BLaER1 treated with 17β-estradiol and CSF1 and Interleukin-3, amounts not matched to agents 10 nM and 100 nM (cell line): ENCODE results near the gene ADGRA1.
"Not testable (repeated sequence)": the region's sequence is repeated elsewhere in the genome, so short reads cannot be mapped to it uniquely, and the experiment has no call there.

Source experiments
- H3K27ac ChIP-seq, 11 experiments: shearing (Covaris generic); formaldehyde crosslinking; 2 replicates each; pipeline ENCODE4 v1.8.1; 2022
- H3K27me3 ChIP-seq, 11 experiments: shearing (Covaris generic); formaldehyde crosslinking; 2 replicates each; pipeline ENCODE4 v1.8.1; 2022
- H3K36me3 ChIP-seq, 11 experiments: shearing (Covaris generic); formaldehyde crosslinking; 2 replicates each; pipeline ENCODE4 v1.8.1; 2022
- H3K4me1 ChIP-seq, 10 experiments: shearing (Covaris generic); formaldehyde crosslinking; 2 replicates each; pipeline ENCODE4 v1.8.1; 2022
- H3K4me2 ChIP-seq, 11 experiments: shearing (Covaris generic); formaldehyde crosslinking; 2 replicates each; pipeline ENCODE4 v1.8.1; 2022
- H3K4me3 ChIP-seq, 10 experiments: shearing (Covaris generic); formaldehyde crosslinking; 2 replicates each; pipeline ENCODE4 v1.8.1; 2022
- H3K9ac ChIP-seq, 11 experiments: shearing (Covaris generic); formaldehyde crosslinking; 2 replicates each; pipeline ENCODE4 v1.8.1; 2022
- H3K9me3 ChIP-seq, 11 experiments: shearing (Covaris generic); formaldehyde crosslinking; replicated peaks in 1 of 11; 2 replicates each; pipeline ENCODE4 v1.8.1; 2022
- H4K20me1 ChIP-seq, 11 experiments: shearing (Covaris generic); formaldehyde crosslinking; 2 replicates each; pipeline ENCODE4 v1.8.1; 2022
- Cebpa-rat ChIP-seq, 11 experiments: shearing (Covaris generic); IDR thresholded peaks; 2 replicates each; pipeline ENCODE4 v1.8.1; 2022

ADGRA1 gene

DNA sequence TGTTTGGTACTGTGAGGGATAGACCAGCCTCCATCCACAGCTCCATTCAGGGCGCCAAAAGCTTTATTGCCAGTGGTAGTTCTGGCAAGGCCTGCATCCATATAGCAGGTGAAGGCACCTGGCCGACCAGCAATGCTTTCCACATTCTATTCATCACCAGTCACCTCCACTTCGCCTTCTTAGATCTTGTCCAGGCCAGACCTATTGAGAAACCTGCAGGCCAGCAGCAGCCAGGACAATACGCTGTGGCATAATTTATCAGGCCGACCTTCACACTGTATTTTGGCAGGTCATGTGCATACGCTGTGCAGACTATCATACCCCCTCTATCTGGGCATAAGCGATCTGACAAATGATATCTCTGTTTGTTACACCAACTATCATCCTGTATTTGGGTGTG lies 57.0 kb downstream of the ADGRA1 start:
- peaks cover 0 to 23% (median 6%) of the 10 kb centered on the region in 11 experiments; a peak in 8 of 22 replicates for H4K20me1 ChIP-seq
- H3K27me3 ChIP-seq, result peaks cover 0 to 32% (median 0%) of the 10 kb centered on the region in 11 experiments; a peak in 6 of 22 replicates
- no peak overlapping the region; a peak in 2 of 22 replicates for H3K4me2 ChIP-seq
- TF ChIP-seq Cebpa-rat (IDR thresholded peaks at IDR 0.05), result no peak
- H3K9ac ChIP-seq, result no peak overlapping the region
- no peak overlapping the region for H3K27ac ChIP-seq
- peaks cover 36 to 47% (median 45%) of the 10 kb centered on the region in 10 experiments for H3K4me1 ChIP-seq
- H3K36me3 ChIP-seq, result no peaks in the 10 kb centered on the region
- H3K9me3 ChIP-seq, result peaks cover 10 to 29% (median 21%) of the 10 kb centered on the region in 11 experiments; a peak in 20 of 22 replicates
- H3K4me3 ChIP-seq, result no peak overlapping the region

DNA sequence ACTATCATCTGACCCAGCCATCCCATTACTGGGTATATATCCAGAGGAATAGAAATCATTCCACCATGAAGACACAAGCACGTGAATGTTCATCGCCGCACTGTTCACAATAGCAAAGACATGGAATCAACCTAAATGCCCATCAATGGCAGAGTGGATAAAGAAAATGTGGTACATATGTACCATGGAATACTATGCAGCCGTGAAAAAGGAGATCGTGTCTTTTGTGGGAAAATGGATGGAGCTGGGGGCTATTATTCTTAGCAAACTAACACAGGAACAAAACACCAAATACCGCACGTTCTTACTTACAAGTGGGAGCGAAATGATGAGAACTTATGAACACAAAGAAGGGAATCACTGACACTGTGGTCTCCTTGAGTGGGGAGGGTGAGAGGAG lies 62.5 kb downstream of the ADGRA1 start:
- no peak for TF ChIP-seq Cebpa-rat (IDR thresholded peaks at IDR 0.05)
- no peaks in the 10 kb centered on the region for H3K36me3 ChIP-seq
- H3K9me3 ChIP-seq, result peaks cover 10 to 35% (median 21%) of the 10 kb centered on the region in 11 experiments; a peak in 20 of 22 replicates
- peaks cover 0 to 5% (median 0%) of the 10 kb centered on the region in 11 experiments; a peak in 3 of 22 replicates for H3K27me3 ChIP-seq
- H3K4me2 ChIP-seq, result no peak overlapping the region
- H4K20me1 ChIP-seq, result no peaks in the 10 kb centered on the region; a peak in 1 of 22 replicates
- H3K4me1 ChIP-seq, result no peaks in the 10 kb centered on the region
- H3K27ac ChIP-seq, result no peak overlapping the region
- no peak overlapping the region for H3K9ac ChIP-seq
- H3K4me3 ChIP-seq, result no peak overlapping the region

DNA sequence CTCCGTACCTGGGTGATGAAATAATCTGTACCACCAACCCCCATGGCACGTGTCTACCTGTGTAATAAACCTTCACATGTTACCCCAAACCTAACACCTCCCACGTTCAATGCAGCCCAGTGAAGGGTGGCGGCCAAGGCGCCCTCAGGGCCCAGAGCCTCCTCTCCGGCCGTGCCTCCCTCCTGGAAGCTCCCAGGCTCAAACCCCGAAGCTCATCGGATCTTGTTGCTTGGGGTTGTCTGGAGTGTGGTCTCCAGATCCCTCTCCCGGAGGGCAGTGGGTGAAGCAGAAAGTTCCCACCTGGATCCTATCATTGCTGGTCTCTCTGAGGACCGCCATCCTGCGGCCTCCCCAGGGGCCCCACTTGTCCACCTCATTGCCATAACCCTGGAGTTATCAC lies 62.9 kb downstream of the ADGRA1 start:
- Histone ChIP-seq H3K9me3 (peaks cover 10 to 35% (median 21%) of the 10 kb centered on the region in 11 experiments; a peak in 20 of 22 replicates), H3K9ac (no peak overlapping the region), H3K4me2 (no peak overlapping the region), H3K36me3 (no peaks in the 10 kb centered on the region), H3K4me1 (no peaks in the 10 kb centered on the region), H3K4me3 (no peak overlapping the region), H3K27me3 (peaks cover 0 to 7% (median 0%) of the 10 kb centered on the region in 11 experiments; a peak in 3 of 22 replicates), H4K20me1 (no peaks in the 10 kb centered on the region; a peak in 1 of 22 replicates), H3K27ac (no peak overlapping the region)
- no peak for TF ChIP-seq Cebpa-rat (IDR thresholded peaks at IDR 0.05)

- not testable (repeated sequence) for H3K36me3 ChIP-seq, H3K27me3 ChIP-seq, H3K9ac ChIP-seq, H3K27ac ChIP-seq, H3K4me1 ChIP-seq, H3K4me2 ChIP-seq, H3K4me3 ChIP-seq, H4K20me1 ChIP-seq
- peaks cover 10 to 35% (median 21%) of the 10 kb centered on the region in 11 experiments; a peak in 20 of 22 replicates for H3K9me3 ChIP-seq
Measured at GRCh38 chr10:133151071-133151470, 63.3 kb downstream of the ADGRA1 start.

GRCh38 chr10:133151543-133151972 lies 63.8 kb downstream of the ADGRA1 start:
- peaks cover 0 to 7% (median 0%) of the 10 kb centered on the region in 11 experiments; a peak in 3 of 22 replicates for H3K27me3 ChIP-seq
- peaks cover 10 to 35% (median 21%) of the 10 kb centered on the region in 11 experiments; a peak in 20 of 22 replicates for H3K9me3 ChIP-seq
- no peak overlapping the region for H3K4me3 ChIP-seq
- no peaks in the 10 kb centered on the region; a peak in 1 of 22 replicates for H4K20me1 ChIP-seq
- no peaks in the 10 kb centered on the region for H3K4me1 ChIP-seq
- H3K36me3 ChIP-seq, result no peaks in the 10 kb centered on the region
- H3K4me2 ChIP-seq, result no peak overlapping the region
- no peak overlapping the region for H3K27ac ChIP-seq
- no peak overlapping the region for H3K9ac ChIP-seq
- TF ChIP-seq Cebpa-rat (IDR thresholded peaks at IDR 0.05), result no peak

- peaks cover 0 to 7% (median 3%) of the 10 kb centered on the region in 10 experiments; a peak in 11 of 20 replicates for H3K4me1 ChIP-seq
- no peak overlapping the region for H3K27ac ChIP-seq
- H4K20me1 ChIP-seq, result peaks cover 0 to 17% (median 8%) of the 10 kb centered on the region in 11 experiments; a peak in 9 of 22 replicates
- H3K9ac ChIP-seq, result no peak overlapping the region
- no peak for TF ChIP-seq Cebpa-rat (IDR thresholded peaks at IDR 0.05)
- no peak overlapping the region for H3K4me3 ChIP-seq
- peaks cover 0 to 8% (median 0%) of the 10 kb centered on the region in 11 experiments; a peak in 2 of 22 replicates for H3K9me3 ChIP-seq
- H3K27me3 ChIP-seq, result peaks cover 3 to 26% (median 11%) of the 10 kb centered on the region in 11 experiments; a peak in 15 of 22 replicates
- H3K36me3 ChIP-seq, result no peaks in the 10 kb centered on the region
- H3K4me2 ChIP-seq, result no peak overlapping the region
Measured at GRCh38 chr10:133154411-133154810, 66.7 kb downstream of the ADGRA1 start.

GRCh38 chr10:133154996-133155778 lies 67.5 kb downstream of the ADGRA1 start:
- no peak overlapping the region for H3K4me2 ChIP-seq
- H3K4me3 ChIP-seq, result no peak overlapping the region
- no peaks in the 10 kb centered on the region for H3K36me3 ChIP-seq
- H3K4me1 ChIP-seq, result peaks cover 0 to 10% (median 5%) of the 10 kb centered on the region in 10 experiments; a peak in 11 of 20 replicates
- TF ChIP-seq Cebpa-rat (IDR thresholded peaks at IDR 0.05), result no peak
- H3K9ac ChIP-seq, result no peak overlapping the region
- peaks cover 3 to 29% (median 14%) of the 10 kb centered on the region in 11 experiments; a peak in 15 of 22 replicates for H3K27me3 ChIP-seq
- no peak overlapping the region for H3K27ac ChIP-seq
- peaks cover 0 to 2% (median 0%) of the 10 kb centered on the region in 11 experiments; a peak in 2 of 22 replicates for H3K9me3 ChIP-seq
- peaks cover 0 to 19% (median 8%) of the 10 kb centered on the region in 11 experiments; a peak in 9 of 22 replicates for H4K20me1 ChIP-seq

DNA sequence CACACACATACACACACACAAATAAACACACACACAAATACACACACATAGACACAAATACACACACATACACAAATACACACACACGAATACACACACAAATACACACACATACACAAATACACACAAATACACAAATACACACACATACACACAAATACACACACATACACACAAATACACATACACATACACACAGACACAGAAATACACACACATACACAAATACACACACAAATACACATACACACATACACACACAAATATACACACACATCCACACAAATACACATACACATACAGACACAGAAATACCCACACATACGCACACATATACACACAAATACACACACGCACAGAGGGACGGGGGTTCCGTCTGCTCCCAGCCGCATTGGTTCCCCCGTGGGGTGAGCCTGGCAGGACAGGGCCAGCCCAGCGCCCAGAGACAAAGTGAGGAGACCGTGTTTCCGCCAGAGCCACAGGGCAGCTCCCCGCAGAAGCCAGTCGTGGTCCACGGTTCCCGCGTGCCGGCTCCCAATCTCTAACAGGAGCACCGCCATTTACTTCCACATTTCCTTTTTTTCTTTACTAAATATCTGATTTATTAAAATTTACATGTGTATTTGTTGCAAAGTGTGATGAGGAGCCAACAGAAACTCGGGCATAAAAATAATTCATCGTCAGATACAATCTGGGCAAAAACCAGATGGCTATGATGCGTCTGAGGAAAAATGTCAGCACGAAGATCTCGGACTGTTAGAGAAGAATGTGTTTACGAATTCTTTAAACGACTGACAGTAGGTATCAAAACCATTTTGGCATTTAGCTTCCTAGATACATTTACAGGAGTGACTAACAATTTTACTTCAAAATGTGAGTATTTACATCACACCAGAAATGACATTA lies 69.2 kb downstream of the ADGRA1 start:
- Histone ChIP-seq H3K27me3 (peaks cover 19 to 46% (median 30%) of the 10 kb centered on the region in 11 experiments; a peak in 21 of 22 replicates), H3K27ac (no peak overlapping the region), H3K9ac (no peak overlapping the region), H3K4me2 (no peak overlapping the region), H3K4me3 (no peak overlapping the region), H3K36me3 (no peaks in the 10 kb centered on the region), H4K20me1 (peaks cover 0 to 35% (median 23%) of the 10 kb centered on the region in 11 experiments; a peak in 16 of 22 replicates), H3K9me3 (no peaks in the 10 kb centered on the region), H3K4me1 (peaks cover 12 to 27% (median 22%) of the 10 kb centered on the region in 10 experiments)
- no peak for TF ChIP-seq Cebpa-rat (IDR thresholded peaks at IDR 0.05)
